ENCODE data around the gene LGR4.

- TF ChIP-seq BHLHE40 (IDR thresholded peaks at IDR 0.05; ENCODE audit: borderline replicate concordance) (no peak), FOXK2 (IDR thresholded peaks at IDR 0.05) (no peak), SP1 (IDR thresholded peaks at IDR 0.05) (no peak), TARDBP (IDR thresholded peaks at IDR 0.05) (no peak), FOXA1 (IDR thresholded peaks at IDR 0.05) (no peak), FOXM1 (IDR thresholded peaks at IDR 0.05; ENCODE audit: borderline replicate concordance) (no peak), SUZ12 (IDR thresholded peaks at IDR 0.05) (no peak), ZNF384 (IDR thresholded peaks at IDR 0.05) (no peak)
These were observed 117.0 kb downstream of the LGR4 start for GRCh38 chr11:27355575-27356104.

Data from HEK293T (cell line).